Ureter (tissue), 1 donor: Measurements from ENCODE around the gene RESF1. TPM values are rescaled to one million over a fixed set of nuclear protein-coding genes. Genes with fewer than 3 reads are reported as not detected.
"Not testable (repeated sequence)": the region's sequence is repeated elsewhere in the genome, so short reads cannot be mapped to it uniquely, and the experiment has no call there.

Experiments used
- DNase-seq: peaks from one replicate; pipeline ENCODE4 v3.0.0-alpha.2; 2020; ENCODE audit warnings: low spot score
- total RNA-seq: library from RNA; stranded (reverse); gene quantifications from one replicate; pipeline ENCODE4 v1.2.4, GENCODE V29; 2023
- donor health status: DM: yes; HTN: yes; CAD: no.

The RESF1 gene, protein sequence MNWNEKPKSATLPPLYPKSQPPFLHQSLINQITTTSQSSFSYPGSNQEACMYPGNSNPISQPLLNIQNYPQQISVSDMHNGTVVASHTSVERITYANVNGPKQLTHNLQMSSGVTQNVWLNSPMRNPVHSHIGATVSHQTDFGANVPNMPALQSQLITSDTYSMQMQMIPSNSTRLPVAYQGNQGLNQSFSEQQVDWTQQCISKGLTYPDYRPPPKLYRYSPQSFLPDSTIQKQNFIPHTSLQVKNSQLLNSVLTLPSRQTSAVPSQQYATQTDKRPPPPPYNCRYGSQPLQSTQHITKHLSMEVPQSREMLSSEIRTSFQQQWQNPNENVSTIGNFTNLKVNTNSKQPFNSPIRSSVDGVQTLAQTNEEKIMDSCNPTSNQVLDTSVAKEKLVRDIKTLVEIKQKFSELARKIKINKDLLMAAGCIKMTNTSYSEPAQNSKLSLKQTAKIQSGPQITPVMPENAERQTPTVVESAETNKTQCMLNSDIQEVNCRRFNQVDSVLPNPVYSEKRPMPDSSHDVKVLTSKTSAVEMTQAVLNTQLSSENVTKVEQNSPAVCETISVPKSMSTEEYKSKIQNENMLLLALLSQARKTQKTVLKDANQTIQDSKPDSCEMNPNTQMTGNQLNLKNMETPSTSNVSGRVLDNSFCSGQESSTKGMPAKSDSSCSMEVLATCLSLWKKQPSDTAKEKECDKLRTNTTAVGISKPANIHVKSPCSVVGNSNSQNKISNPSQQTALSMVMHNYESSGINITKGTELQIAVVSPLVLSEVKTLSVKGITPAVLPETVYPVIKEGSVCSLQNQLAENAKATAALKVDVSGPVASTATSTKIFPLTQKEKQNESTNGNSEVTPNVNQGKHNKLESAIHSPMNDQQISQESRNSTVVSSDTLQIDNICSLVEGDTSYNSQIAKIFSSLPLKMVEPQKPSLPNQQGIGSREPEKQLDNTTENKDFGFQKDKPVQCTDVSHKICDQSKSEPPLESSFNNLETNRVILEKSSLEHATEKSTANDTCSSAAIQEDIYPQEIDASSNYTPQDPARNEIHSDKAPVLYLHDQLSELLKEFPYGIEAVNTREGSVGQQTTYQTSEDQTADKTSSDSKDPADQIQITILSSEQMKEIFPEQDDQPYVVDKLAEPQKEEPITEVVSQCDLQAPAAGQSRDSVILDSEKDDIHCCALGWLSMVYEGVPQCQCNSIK (N-terminal part only)
- total RNA-seq, result 68.1 TPM

DNA sequence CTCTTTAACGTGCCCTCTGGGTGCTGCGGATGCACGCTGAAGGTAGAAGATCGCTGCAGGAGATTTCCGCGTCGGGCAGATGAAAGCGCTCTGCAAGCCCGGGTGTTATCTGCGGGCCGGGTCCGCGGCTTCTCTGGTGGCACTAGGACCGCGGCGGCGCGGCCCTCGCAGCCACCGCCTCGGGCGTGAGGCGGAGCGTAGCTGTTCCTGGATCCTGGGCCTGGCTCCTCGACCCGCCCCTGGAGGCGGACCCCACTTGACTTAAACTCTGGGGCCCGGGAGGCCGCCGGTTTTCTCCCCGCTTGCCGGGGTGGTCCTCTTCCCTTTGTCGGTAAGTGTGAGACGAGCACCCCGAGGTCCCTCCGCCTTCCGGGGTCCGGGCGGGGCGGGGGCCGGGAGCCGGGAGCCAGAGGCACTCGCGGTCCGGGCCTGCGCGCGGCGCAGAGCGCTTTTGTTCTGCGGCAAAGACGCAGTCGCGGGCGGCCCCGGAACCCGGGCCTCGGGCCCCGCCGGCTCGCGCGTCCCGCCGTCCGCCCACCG, at the start of gene RESF1:
RESF1 (plus strand) TSS at position 255 of the 540 bp plus-strand sequence. CDS start 21,541 bp downstream, outside the sequence.
- DNase-seq, result peak; percentile 91

DNA sequence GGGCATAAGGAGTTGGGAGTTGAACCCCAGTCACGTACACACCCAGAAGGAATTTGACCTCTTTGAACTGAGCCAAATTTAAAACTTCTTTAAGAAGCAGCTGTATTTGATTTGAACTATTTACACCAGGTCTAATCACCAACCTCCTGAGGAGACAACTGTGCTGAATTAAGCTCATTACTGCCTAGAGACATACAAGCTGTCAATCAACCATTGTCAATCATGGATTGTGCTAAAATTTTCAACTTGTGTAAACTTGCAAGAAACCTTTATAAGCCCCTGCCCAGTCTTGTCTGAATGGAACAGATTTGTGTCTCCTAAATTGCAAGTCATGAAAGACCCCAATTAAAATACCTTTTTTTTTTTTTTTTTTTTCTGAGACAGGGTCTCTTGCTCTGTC, 44.3 kb upstream of the RESF1 start:
- DNase-seq, result no peak

DNA sequence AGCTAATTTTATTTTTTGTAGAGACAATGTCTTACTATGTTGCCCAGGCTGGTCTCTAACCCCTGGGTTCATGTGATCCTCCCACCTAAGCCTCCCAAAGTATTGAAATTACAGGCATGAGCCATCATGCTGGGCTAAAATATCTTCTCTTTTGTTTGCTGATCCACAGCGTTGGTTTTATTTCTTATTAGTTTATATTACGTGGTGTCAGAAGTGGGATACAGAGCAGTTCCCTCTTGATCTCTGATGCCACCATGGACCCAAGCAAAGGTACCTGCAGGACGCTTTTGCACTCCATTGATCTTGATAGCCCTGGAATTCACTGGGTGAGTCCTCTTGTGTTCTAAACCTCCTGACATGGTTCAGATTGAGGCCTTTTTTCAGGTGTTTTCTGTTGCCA, 43.8 kb upstream of the RESF1 start:
- DNase-seq, result no peak

DNA sequence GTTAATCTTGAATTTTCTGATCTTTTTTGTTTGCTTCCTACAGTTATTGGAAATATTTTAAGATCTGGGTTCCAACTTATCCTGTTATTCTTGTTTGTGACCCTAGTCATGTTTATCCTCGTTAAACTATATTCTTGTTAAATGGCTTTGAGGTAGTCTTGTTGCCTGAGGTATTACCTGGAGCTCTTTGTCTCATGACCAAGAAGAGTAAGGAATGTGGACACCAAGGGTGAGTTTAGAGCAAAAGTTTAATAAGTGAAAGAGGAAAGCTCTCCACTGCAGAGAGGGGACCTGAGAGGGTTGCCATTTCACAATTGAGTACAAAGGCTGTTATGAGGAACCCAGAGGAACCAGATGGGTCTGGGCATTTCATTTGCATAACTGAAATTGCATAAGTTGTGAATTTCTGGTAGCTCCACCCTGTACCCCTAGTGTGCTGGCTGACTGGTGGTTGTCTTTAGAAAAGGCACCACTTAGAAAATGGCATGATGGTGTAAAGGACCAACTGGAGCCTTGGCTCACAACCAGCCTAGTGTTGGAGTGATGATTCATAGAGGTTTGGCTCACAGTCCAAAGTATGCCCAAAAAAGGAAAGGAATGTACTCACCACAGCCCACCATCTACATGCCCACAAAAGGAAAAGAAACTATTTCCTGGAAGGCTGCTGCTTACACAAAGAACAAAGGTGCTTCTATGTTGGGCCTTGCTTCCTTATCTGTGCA, 36.7 kb upstream of the RESF1 start:
- no peak for DNase-seq

DNA sequence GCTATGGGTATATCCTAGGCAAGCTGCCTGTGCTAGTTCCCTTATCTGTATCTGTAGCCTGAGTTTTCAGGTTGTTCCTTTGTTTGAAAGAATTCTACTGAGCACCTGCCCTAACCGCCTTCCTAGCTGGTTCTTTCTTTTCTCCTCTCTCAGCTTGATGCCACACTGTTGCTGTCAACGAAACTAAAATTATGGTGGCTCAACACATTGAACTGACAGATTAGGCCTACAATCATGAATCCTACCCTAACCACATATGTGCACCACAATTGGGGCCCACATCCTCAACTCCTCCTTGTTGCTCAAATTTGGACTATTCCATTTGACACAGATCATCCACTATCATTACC, 36.2 kb upstream of the RESF1 start:
- no peak for DNase-seq

DNA sequence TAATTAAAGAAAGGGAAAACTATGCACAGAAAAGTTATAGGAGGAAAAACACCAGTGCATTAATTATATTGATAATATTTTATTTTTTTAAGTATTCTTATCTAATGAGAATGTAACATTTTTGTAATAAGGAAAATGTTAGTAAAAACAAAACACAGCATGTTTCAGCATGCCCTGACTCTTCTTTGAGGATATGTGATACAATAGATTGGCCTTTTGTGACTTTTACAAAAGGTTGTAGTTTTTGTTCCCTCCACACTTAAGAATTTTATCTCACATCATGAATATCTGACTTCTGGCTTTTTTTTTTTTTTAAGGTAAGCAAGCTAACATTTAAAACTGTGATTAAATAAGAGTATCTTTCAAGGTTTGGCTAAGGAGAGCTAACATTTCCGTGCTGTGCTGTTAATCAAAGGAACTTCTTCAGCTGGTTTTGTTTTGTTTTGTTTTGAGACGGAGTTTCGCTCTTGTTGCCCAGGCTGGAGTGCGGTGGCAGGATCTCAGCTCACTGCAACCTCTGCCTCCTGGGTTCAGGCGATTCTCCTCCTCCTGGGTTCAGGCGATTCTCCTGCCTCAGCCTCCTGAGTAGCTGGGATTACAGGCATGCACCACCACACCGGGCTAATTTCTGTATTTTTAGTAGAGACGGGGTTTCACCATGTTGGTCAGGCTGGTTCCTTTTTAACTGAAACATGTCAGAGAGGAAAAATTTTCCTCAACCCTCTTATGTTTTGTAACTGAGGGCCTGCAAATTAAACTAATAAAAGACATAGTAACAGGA, 30.8 kb upstream of the RESF1 start:
- no peak for DNase-seq

DNA sequence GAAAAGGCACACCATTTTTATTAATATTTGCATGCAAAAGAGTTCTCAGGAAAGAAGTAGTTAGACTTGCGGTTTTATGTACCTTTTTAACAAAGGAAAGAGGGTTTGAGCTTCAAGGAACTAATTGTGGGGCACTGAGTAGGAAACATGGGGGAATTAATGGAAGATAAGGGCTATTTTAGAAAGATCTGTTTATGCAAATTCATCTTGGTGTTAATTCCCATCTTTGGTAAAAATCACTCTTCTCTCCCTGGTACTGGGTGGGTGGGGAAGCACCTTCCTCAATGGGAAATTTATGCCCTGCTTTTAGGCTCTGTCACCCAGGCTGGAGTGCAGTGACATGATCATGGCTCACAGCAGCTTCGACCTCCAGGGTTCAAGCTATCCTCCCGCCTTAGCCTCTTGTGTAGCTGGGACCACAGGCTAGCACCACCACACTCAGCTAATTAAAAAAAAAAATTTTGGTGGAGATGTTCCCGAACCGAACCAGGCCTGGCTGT, 30.1 kb upstream of the RESF1 start:
- DNase-seq, result no peak

DNA sequence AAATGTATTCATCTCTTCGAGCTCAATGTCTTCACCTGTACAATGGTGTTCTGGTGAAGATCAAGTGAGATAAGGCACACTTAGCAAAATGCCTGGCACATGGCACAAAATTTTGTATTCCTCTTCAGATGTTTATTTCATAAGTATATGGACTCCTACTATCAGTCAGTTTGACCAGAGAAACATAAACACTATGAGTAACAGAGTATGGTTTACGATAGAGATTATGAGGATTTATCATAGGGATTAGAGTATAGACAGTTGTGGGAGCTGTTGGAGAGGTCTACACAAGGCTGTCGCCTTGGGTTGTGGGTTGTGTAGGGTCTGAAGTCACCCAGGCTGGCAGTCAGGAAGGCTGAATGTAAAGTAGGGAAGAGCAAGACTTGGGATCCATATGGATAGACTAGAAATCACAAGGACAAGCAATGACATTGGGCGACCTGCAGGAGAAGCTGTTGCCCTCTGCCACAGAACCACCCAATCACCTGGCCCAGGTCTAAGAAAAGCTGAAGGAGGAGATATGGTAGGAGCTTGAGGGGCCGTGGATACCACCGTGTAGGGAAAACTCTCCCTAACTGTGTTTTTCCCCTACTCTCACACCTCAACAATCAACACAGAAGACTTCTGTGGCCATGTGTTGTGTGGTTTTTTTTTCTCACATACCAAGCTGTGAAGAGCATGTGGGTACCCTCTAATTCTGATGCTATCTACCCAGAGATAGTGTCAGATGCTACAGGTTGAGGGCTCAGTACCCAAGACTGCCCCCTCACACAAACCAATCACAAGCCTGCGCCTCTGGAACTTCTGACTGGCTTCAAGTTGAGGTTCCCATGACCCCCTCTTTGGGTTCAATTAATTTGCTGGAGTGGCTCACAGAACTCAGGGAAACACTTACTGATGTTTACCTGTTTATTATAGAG, 27.2 kb upstream of the RESF1 start:
- DNase-seq, result no peak

DNA sequence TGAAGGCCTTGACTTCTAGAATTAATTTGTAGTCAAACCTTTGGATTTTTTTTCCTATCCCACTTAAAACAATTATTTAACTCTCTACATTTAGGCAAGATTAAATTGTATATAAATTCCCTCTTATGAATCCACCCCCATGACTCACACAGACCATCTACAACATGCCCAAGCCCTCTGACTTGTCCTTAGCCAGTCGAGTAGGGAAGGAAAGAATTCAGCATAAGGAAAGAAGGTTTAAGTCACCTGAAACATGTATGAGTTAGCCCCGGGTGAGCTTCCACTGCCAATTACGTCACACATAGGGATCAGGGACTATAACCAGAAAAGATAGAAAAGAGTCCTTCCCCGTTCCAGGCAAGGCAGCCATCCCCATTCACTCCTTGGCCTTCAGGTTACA, 14.9 kb upstream of the RESF1 start:
- no peak for DNase-seq

DNA sequence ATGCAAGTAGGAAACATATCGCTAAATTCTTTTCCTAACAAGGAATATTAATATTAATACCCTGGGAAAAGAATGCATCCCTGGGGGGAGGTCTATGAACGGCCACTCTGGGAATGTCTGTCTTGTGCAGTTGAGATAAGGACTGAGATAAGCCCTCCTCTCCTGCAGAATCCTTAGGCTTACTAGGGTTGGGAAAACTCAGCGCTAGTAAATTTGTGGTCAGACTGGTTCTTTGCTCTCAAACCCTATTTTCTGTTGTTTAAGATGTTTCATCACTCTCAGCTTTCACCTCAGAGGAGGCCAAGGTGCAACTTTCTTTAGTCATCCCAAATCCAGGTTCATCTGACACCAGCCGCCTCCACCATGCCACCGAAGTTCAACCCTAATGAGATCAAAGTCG, 11.2 kb upstream of the RESF1 start:
- DNase-seq, result no peak

DNA sequence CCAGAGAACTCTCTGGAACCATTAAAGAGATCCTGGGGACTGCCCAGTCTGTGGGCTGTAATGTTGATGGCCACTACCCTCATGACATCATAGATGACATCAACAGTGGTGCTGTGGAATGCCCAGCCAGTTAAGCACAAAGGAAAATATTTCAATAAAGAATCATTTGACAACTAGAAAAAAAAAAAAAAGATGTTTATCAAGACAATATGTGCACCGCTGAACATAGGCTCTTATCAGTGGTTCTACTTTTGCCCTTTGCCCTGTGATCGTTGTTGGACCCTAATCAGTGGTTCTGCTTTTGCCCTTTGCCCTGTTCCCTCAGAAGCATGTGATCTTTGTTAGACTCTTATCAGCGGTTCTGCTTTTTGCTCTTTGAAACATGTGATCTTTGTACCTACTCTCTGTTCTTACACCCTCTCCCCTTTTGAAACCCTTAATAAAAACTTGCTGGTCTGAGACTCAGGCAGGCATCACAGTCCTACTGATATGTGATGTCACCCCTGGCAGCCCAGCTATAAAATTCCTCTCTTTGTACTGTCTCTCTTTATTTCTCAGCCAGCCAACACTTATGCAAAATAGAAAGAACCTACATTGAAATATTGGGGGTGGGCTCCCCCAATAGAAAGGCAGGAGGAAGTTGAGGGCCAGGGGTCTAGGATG, 10.4 kb upstream of the RESF1 start:
- DNase-seq, result not testable (repeated sequence)

DNA sequence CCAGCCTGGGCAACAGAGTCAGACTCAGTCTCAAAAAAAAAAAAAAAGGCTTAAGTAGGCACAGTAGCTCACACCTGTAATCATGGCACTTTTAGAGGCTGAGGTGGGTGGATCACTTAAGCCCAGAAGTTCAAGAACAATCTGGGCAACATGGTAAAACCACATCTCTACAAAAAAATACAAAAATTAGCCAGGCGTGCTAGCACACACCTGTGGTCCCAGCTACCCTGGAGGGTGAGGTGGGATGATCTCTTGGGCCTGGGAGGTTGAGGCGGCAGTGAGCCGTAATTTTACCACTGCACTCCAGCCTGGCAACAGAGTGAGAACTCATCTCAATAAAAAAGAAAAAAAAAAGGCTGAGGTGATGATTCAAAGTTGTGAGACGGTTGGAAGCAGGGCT, 9.1 kb upstream of the RESF1 start:
- no peak for DNase-seq

DNA sequence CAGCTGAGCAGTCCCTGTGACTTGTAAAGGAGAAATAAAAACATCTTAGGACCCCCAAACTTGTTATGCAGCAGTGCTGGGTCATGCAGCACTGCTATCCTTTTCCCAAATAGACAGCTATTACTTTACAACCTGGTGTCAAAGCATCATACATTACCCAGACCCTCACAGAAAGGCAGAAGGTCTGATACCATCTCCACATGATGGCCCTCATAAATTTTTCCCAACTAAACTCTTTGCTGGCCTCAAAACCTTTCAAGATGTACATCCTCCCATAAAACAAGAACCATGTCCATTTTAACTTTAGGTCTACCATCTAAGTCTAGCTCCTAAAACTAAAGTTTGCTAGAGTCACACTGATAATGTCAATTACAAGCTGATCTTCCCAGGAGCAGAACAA, 8.7 kb upstream of the RESF1 start:
- DNase-seq, result no peak

DNA sequence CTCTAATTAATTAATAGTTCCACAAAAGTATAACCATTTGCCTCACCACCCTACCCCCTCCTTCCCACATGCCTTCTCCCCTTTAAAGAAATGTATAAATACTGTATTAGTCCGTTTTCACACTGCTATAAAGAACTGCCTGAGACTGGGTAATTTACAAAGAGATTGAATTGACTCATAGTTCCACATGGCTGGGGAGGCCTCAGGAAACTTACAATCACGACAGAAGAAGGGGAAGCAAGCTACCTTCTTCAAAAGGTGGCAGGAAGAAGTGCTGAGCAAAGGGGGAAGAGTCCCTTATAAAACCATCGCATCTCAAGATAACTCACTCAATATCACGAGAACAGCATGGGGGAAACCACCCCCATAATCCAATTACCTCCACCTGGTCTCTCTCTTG, 8.2 kb upstream of the RESF1 start:
- no peak for DNase-seq

DNA sequence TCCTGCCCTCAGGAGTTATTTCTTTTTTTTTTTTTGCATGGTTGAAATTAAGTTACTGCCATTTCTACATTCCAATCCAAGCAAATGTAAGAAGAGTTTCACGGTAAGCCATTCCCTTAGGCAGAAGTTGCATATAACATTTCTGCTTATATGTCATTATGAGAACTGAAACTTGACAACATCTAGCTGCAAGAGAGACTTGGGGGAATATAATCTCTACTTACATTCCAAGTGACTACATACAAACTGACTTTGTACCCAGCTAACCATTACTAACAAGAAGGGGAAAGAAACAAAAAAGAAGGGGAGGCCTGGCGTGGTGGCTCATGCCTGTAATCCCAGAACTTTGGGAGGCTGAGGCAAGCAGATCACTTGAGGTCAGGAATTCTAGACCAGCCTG, 7.3 kb upstream of the RESF1 start:
- no peak for DNase-seq

DNA sequence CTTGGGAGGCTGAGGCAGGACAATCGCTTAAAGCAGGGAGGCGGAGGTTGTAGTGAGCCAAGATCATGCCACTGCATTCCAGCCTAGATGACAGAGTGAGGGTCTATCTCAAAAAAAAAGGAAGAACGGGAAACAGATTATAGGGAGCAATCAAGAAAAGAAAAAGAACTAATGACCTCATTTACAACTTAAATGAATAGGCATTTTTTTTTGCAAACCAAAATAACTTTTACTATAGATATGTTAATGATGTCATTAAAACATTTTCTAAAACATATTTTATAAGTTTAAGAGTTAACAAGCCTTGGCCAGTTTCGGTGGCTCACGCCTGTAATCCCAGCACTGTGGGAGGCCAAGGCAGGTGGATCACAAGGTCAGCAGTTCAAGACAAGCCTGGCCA, 6.8 kb upstream of the RESF1 start:
- DNase-seq, result no peak

DNA sequence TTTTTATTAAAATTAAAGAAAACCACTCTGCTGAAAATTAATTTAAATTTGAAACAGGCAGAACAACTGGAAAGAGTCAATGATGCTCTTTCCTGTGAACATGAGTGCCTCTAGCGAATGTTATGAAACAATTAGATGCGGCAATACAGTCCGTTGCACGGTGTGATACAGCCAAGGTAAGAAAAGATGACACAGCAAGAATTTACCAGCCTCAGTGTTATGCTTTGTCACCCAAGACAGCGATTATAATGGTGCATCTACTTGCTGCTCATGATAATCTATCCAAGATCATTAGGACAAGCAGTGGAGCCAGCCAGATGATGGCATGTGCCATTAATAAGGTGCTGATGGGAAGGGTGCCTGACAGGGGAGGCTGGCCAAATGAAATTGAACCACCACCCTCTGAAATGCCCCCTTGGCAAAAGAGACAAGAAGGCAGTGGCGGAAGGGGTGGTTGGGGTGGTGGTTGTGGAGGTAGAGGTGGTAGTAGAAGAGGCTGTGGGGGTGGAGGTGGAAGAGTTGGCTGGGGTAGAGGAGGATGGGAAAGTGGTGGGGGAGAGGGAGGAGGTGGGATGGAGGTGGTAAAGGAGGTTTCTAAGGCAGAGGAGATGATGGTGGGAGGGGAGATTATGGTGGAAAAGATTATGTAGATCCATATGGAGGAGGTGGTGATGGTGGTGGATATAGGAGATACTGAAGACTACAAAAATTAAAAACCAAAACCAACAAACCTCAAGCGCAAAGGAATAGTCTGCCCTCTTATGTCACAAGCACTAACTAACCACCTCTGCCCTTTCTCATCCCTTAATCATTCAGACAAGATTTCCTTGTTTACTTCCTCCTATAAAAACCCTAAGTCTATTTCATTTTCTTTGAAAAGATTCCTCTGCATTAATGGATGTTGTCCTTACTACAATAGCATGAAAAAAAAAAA, 4.0 kb upstream of the RESF1 start:
- DNase-seq, result no peak
